Ramos (cell line): Measurements from ENCODE around the gene KLHL8.
"Not testable (repeated sequence)": the region's sequence is repeated elsewhere in the genome, so short reads cannot be mapped to it uniquely, and the experiment has no call there.

ENCODE experiments used
- in situ Hi-C: fragments of 300-500 bp; cut with MboI; formaldehyde crosslinking; loops from one replicate; pipeline ENCODE4 v1.14.3; 2022; ENCODE audit warnings: low sequenced_read_pairs; ENCODE audit not compliant: unreplicated experiment

Gene KLHL8

GRCh38 chr4:87185146-87185870, 35.1 kb downstream of the KLHL8 start:
- in situ Hi-C loops, result no loop called here

GRCh38 chr4:87180767-87181166, 39.7 kb downstream of the KLHL8 start:
- in situ Hi-C loops, result no loop called here

- in situ Hi-C loops, result no loop called here
Measured at GRCh38 chr4:87179751-87180150, 40.7 kb downstream of the KLHL8 start.

GRCh38 chr4:87174672-87175071, 45.7 kb downstream of the KLHL8 start:
- in situ Hi-C loops, result no loop called here

DNA sequence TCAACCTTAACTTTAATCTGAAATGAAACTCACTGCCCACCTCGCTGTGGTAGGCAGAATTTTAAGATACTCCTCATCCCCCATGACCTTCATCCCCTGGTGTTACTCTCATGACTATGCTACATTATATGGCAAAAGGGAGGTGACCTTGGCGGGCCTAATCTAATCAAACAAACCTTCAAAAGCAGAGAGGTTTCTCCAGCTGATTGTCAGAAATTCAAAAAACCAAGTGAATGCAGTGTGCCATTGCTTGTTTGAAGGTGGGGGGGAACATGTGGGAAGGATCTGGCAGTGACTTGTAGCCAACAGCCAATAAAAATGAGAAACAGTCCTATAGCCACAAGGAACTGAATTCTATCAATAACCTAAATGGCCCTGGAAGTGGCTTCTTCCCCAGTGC, 48.5 kb downstream of the KLHL8 start:
- in situ Hi-C loops, result no loop called here

DNA sequence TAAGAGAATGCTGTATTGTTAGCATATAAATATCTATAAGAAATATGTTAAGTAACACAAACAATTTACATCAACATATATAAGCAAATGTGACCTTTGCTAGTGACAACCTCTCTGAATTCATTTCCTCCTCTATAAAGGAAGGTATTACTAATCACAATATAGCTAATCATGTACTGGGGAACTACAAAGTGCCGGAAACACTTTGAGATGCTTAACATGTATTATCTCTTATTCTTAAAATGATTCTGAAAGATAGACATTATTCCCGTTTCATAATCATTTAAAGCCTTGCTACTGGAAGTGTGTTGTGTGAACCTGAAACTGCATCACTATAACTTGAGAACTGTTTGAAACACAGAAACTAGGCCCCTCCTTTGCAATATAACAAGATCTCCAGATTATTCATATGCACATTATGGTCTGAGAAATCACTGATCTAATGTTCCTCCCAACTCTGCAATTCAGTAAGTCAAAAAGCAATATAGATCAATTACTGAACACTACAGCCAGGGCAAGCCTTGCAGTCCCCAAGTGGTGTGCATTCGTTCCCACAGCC, 54.0 kb downstream of the KLHL8 start:
- in situ Hi-C loops, result no loop called here

DNA sequence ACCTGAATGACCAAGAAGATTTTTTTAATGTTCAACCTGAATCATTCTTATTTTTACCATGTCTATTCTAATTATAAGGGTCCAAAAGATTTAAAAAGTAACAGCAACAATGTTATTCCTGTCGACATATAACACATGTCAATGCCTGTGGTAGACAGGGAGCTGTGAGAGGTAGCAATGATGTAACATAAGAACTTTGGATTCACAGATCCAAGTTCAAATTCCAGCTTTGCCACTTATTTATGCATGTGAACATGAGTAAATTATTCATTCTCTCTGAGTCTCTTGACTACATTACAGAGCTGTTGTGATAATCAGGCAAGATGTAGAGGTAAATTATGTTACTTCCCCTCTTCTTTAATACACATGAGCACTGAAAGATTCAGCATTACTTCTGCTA, 54.5 kb downstream of the KLHL8 start:
- in situ Hi-C loops, result no loop called here

- in situ Hi-C loops, result loop anchor here (5.0 kb wide), 1 partner anchor 79 kb away; no protein-coding TSS in a partner anchor
Measured at GRCh38 chr4:87153078-87153870, 67.1 kb downstream of the KLHL8 start.

DNA sequence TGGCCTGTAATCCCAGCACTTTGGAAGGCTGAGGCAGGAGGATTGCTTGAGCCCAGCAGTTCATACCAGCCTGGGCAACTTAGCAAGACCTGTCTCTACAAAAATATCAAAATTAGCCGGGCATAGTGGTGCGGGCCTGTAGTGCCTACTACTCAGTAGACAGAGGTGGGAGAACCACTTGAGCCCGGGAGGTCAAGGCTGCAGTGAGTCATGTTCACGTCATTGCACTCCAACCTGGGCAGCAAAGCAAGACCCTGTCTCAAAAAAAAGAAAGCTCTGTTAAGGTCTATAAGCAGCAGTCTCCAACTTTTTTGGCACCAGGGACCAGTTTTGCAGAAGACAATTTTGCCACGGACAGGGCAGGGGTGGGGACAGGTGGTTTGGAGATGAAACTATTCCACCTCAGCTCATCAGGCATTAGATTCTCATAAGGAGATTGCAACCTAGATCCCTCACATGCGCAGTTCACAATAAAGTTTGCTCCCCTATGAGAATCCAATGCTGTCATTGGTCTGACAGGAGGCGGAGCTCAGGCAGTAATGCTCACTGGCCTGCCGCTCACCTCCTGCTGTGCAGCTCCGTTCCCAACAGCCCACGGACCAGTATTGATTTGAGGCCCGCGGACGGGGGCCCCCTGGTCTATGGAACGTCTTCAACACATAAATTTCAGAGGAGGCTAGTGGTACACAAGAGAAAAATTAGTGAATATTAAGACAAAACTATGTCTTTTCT, 67.9 kb downstream of the KLHL8 start:
- in situ Hi-C loops, result loop anchor here (5.0 kb wide), 1 partner anchor 80 kb away; no protein-coding TSS in a partner anchor

GRCh38 chr4:87151730-87152129, 68.7 kb downstream of the KLHL8 start:
- in situ Hi-C loops, result loop anchor here (5.0 kb wide), 1 partner anchor 81 kb away; no protein-coding TSS in a partner anchor

DNA sequence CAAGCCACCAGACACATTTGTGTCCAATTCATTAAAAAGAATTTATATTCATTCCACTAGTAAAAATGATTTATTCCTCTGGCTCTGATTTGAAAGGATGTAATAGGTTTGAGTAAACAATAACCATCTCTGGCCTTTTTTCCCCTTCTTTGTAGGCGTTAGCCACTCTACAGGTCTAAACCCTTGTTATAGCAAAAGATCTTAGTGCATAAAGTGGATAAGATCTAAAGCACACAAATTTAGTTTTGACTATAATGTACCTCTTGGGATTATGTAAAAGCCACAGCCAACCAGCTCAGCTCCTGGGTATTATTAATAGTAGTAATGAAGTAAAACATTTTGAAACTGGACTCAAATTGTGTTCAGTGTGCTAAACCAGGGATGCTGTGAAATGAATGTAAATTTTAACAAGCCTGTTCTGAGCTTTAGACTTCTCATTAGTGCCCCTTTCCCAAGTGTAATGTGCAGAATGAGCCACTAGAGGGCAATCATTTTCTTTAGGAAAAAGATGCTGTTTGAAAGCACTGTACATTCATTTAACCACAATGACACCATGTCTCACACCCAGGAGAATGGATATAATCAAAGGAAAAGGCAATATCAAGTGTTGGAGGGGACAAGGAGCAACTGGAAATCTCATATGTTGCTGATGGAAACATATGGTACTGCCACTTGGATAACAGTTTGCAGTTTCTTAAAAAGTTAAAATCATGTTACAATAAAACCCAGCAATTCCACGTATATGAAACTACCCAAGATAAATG, 69.7 kb downstream of the KLHL8 start:
- in situ Hi-C loops, result loop anchor here (5.0 kb wide), 1 partner anchor 82 kb away; no protein-coding TSS in a partner anchor

DNA sequence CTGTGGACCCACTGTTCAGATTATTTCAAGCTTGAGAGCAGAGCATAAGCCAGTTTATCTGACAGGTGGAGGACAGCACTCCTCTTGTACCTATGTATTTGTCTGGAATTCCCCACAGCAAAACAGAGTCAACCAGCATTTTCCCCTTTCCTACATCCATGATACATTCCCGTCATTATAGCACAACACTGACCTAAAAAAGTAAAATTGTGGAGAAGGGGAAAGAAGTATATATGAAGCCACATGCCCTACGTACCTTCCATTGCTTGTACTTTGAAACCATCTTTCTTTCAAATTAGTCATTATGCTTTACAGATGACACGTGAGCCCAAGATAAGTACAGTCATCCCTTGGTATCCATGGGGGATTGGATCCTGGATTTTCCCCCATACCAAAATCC, 73.3 kb downstream of the KLHL8 start:
- in situ Hi-C loops, result no loop called here

DNA sequence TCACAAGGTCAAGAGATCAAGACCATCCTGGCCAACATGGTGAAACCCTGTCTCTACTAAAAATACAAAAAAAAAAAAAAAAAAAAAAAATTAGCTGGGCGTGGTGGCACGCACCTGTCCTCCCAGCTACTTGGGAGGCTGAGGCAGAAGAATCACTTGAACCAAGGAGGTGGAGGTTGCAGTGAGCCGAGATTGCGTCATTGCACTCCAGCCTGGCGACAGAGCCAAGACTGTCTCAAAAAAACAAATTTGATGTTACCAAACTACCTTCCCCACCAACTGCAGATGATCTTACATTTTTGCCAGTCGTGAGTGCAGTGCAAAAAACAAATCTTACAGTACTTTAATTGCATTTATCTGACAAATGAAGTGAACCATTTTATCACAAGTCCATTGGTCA, 74.5 kb downstream of the KLHL8 start:
- in situ Hi-C loops, result not testable (repeated sequence)

DNA sequence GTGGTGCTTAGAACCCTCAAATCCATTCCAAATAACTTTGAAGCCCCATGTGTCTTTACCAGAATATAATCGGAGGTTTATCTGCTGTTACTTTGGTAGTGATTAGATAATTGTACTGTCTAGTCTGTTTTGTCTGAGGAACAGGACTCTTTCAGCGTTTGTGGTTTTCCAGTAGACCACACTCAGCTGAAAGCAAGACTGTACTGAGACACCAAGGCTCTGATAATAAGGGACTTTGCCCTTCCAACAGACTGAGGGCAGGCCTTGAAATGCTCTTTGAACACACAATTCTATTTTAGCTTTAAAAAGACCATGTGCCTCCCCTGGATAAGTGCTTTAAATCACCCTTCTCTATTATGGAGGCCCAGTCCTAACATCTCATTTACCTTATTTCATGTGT, 76.1 kb downstream of the KLHL8 start:
- in situ Hi-C loops, result no loop called here

GRCh38 chr4:87141428-87141827, 79.0 kb downstream of the KLHL8 start:
- in situ Hi-C loops, result no loop called here

- in situ Hi-C loops, result no loop called here
Measured at GRCh38 chr4:87134122-87134521, 86.3 kb downstream of the KLHL8 start.

DNA sequence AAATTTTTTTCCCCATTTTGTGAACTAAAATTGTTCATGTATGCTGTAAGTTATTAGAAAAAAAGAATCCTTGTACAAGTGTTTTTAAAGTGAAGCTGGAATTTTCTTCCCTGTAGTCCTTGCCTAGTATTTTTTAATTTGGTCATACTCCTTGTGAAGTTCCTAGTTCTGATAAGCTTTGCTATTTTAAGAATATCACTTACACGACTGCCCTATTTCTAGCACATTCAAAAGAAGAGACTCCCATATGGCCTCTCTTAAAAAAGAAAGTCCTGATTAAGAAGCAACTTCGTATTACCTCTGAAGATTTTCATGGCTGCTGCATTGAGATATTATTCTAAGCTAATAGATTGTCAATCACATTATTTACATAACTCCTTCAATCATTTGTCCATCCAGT, 87.2 kb downstream of the KLHL8 start:
- in situ Hi-C loops, result no loop called here

- in situ Hi-C loops, result no loop called here
Measured at GRCh38 chr4:87132035-87132434, 88.4 kb downstream of the KLHL8 start.

DNA sequence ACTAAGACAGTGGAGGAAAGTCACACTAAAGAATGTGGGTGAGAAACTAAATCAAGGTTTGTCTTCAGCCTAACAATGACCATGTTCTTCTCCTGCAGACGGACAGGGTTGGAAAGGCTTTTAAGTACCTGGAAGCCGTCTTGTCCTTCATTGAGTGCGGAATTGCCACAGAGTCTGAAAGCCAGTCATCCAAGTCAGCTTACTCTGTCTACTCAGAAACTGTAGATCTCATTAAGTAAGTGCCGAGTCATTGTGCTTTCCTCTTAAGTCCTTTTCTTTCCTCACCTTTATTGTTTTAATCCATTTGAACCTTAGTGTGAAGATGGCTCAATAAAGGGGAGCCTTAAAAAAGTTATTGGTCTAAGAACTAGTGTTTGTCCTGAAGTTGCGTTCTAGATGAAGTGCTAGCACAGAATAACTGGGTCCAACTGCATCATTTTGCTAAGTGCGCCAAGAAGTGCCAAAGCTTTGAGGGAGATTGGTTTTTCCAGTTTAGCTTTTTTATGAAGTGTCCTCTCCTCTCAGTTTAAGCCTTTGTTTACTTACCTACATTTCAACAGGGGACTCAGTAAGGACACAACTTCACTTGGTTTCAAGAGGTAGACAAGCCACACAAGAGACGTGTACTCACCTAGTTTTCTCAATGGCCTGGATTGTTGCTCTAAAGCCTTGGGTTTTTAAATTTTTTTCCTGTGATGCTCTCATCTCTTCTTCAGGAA, 89.3 kb downstream of the KLHL8 start:
- in situ Hi-C loops, result no loop called here
